ENCODE results near the gene MYCBP2. TPM values are rescaled to one million over a fixed set of nuclear protein-coding genes. Genes with fewer than 3 reads are reported as not detected.
A peak's percentile ranks its signal among the peaks of the same experiment; 100 is the strongest.
"Not testable (repeated sequence)": the region's sequence is repeated elsewhere in the genome, so short reads cannot be mapped to it uniquely, and the experiment has no call there.

The MYCBP2 gene
- total RNA-seq, 1 experiment from 2014 or later = 6.1 TPM

DNA sequence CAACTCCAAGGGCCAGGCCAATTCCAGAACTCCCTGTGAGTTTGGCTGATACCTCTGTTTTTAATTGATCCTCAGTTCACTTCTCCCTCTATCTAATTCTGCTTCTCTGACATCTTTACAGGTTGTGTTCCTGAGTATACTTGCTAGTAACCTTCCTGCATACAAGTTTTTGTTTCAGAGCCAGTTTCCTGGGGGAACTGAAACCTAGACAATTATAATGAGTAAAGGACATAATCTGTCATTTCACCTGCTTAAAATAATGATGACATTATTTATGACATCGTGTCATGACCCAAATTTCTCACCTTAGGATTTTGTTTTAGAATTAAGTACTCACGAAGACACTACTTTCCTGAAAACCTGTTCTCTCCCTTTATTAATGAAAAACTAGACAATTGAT lies 12.5 kb upstream of the MYCBP2 start:
- in situ Hi-C loops (cut with HindIII; ENCODE audit: low pct_unique_long_range_greater_than_20kb, low sequenced_read_pairs) = no loop called here
- DNase-seq (ENCODE audit: low read depth) = no peak

DNA sequence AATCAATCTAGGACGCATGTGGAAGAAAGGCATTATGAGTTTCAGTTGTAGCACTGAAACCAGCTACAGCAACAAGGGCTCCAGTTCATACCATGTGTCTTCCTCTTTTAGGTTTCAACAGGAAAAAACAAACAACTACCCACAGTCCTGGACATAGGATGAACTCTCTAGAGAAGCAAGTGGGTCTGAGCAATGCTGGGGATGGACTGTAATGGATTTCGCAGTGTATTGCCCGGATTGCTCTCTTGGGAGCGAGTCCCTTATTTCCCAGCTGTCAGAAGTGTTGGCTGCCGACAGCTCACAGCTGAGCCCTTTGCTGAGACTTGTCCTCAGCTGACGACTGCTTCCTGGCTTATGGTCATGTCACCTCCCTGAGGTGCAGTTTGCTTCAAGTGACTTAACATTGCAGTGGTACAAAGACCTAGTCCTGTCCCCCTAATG lies 12.1 kb upstream of the MYCBP2 start:
- no peak for DNase-seq (ENCODE audit: low read depth)
- in situ Hi-C loops (cut with HindIII; ENCODE audit: low pct_unique_long_range_greater_than_20kb, low sequenced_read_pairs) = no loop called here

DNA sequence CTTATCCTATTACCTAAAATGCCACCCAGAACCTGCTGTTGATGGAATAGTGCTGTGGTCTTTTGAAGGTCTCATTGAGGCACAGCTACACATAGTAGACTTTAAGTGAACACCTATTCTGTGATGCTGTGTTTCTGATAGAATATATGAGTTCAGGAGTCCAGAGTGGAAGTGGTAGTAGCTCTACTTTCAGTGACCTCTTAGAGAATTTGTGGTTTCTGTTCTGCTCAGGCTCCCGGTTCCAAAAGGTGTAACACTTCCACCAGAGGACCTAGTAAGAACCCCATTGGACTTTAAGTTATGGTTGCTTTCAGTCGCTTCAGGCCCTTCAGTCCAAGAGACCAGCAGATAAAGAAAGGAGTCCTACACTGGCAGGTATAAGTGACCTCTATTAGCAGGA lies 11.4 kb upstream of the MYCBP2 start:
- no peak for DNase-seq (ENCODE audit: low read depth)
- in situ Hi-C loops (cut with HindIII; ENCODE audit: low pct_unique_long_range_greater_than_20kb, low sequenced_read_pairs) = no loop called here

DNA sequence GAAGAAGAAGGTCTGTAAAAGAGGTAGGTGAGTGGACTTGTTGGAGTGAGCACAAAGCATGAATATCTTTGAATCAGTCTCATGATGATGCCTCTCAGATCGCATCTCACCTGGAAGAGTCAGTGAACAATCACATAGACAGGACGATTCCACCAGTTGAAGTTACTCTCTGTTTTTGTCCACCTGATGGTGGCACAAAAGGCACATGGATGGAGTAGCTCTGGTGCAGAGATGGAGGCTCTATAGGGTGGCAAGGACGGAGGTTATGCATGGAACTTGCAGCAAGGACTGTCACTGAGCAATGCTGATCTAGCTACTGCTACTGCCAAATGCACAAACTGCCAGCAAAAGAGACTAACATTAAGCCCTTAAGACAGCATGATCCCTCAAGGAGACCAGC lies 10.3 kb upstream of the MYCBP2 start:
- DNase-seq (ENCODE audit: low read depth) = no peak
- in situ Hi-C loops (cut with HindIII; ENCODE audit: low pct_unique_long_range_greater_than_20kb, low sequenced_read_pairs) = no loop called here

DNA sequence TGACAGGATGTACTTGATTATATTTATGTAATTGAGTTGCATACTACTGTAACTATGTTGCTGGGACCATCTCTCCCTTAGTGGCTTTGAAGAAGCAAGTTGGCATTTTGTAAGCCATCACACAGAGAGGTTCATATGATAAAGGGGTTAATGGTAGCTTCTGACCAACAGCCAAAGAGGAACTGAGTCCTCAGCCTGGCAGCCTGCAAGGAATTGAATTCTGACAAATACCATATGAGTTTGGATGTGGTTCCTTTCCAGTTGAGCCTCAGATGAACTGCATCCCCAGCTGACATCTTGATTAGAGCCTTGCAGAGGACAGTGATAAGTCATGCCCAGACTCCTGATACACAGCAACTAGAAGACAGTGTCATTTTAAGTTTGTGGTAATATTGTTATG lies 8.6 kb upstream of the MYCBP2 start:
- in situ Hi-C loops (cut with HindIII; ENCODE audit: low pct_unique_long_range_greater_than_20kb, low sequenced_read_pairs) = no loop called here
- no peak for DNase-seq (ENCODE audit: low read depth)

DNA sequence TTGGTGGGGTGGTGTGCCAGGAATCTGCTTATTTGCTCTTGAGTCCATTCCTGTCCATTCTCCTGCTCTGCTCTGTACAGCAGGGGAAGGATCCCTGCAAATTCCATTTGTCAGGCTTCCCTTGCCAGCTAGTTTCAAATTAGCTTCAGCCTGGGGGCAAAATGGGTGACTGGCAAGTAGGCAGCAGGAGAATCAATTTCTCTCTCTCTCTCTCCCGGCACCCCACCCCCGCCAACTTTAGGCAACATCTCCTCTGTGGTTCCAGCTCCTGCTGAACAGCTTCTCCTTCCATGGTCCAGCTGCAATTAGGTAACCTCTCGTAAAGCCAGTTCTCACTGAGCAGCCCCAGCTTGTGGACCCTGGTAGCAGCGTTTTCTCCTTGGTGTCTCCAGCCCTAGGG lies 6.7 kb upstream of the MYCBP2 start:
- no peak for DNase-seq (ENCODE audit: low read depth)
- in situ Hi-C loops (cut with HindIII; ENCODE audit: low pct_unique_long_range_greater_than_20kb, low sequenced_read_pairs) = no loop called here

DNA sequence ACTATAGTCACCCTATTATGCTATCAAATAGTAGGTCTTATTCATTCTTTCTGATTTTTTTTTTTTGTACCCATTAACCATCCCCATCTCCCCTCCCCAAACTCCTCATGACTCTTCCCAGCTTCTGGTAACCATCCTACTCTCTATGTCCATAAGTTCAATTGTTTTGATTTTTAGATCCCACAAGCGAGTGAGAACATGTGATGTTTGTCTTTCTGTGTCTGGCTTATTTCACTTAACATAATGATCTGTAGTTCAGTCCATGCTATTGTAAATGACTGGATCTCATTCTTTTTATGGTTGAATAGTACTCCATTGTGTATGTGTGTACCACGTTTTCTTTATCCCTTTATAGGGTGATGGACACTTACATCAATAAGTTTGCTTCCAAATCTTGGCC lies 4.5 kb upstream of the MYCBP2 start:
- DNase-seq (ENCODE audit: low read depth) = no peak
- in situ Hi-C loops (cut with HindIII; ENCODE audit: low pct_unique_long_range_greater_than_20kb, low sequenced_read_pairs) = no loop called here

DNA sequence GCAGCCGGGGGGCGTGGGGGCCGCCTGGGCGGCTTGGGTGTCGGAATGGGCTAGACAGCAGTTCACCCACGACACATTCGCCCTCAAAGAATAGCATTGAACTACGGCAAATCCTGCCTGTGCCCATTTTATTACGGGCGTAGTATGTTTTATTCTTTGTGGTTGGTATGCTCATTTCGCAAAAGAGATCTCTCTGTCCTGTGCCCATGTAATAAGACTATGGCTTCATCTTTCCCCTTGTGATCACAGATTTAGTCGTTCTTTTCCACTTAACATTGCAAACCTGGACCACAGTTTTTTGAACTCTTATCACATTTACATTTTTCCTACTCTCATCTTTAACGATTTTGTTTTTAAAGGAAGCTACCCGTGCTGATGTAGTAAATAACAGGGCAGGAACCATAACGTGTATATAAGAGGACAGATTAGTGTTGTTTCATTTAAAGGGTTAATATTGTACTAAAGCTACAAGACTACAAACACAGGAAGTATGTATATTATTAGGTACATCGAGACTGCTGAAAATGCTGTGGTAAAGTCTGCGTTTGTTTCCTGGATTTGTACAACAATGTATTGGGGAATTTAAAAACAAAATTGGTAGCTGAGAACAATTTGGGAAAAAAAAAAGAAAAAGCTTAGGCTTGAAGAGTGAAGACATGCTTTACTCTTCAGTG lies 3.2 kb upstream of the MYCBP2 start:
- no peak for DNase-seq (ENCODE audit: low read depth)
- in situ Hi-C loops (cut with HindIII; ENCODE audit: low pct_unique_long_range_greater_than_20kb, low sequenced_read_pairs) = no loop called here

DNA sequence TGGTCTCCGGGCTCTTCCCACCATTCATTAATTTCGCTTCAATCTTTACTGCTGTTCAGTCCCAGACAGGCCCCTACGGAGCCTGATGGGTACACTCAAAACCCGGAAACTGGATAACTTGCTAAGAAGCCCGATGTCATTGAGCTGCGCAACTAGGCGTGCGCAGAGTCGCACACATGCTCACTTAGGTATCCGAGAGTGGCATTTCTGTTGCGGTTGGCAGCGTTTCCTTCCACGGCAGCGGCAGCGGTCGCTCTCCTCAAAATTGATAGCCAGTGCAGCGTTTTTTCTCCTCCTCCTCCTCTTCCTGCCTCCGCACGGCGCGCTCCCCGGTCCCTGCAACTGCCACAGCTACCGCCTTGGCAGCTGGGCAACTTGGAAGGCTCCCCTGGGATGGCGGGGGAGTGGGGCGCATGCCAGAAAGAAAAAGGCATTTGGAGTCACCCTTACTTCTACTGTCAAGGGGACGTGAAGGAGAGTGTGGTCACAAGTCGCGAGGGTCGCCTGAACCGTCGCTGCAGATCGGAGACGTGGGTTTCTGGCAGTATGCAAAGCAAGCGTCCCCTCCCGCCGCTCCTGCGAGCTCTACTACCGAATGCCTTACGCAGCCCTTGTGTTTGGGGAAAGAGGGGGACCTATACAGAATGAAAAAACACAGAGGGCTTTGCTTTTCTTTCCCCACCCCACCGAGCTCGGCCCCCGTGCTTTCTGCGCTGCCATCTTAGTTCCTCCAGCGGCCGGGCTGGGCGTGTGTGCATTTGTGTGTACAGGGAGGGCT lies 2.4 kb upstream of the MYCBP2 start:
- in situ Hi-C loops (cut with HindIII; ENCODE audit: low pct_unique_long_range_greater_than_20kb, low sequenced_read_pairs) = no loop called here
- DNase-seq (ENCODE audit: low read depth) = peak; percentile 84

DNA sequence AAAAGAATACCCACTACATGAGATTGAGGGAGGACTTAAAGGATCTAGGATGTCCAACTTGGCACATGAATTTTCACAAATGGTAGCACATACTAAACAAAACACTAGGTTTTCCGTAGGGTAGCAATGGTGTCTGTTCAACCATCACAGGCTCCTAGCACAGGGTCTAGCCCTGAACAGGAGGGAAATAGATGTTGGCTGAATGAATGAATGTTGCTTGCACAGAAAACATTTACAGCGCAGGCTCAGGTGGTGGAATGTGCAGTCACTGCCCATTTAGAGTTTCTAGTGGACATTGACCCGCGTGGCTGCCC lies 1.9 kb upstream of the MYCBP2 start:
- in situ Hi-C loops (cut with HindIII; ENCODE audit: low pct_unique_long_range_greater_than_20kb, low sequenced_read_pairs) = no loop called here
- no peak for DNase-seq (ENCODE audit: low read depth)

DNA sequence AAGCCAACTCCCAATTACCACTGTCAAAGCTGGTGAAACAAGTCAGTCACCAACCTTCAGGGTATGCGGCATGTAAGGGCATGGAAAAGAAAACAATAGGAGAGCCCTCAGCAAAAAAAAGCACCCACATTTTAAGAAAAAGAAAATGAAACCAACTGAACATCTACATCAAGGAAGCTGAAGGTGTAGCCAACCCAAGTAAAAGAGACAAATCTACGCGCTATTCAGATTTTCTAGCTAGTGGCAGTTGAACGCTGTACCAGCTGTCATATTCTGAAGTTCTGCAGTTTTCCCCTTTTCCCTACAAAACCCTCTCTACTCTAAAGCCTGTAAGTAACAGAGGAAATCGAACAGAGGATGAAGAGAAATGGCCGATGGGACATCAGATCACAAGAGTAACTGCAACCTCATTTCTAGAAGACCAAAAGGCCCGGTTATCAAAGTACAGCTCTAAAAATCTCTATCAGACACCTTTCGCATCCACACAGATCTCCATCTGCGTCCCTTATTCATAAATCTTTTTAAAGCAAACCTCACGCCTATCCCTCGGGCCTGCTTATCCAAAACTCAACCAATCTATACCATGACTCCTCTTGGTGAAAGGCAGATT lies 1.4 kb downstream of the MYCBP2 start:
- DNase-seq (ENCODE audit: low read depth) = peak; percentile 2
- in situ Hi-C loops (cut with HindIII; ENCODE audit: low pct_unique_long_range_greater_than_20kb, low sequenced_read_pairs) = no loop called here

DNA sequence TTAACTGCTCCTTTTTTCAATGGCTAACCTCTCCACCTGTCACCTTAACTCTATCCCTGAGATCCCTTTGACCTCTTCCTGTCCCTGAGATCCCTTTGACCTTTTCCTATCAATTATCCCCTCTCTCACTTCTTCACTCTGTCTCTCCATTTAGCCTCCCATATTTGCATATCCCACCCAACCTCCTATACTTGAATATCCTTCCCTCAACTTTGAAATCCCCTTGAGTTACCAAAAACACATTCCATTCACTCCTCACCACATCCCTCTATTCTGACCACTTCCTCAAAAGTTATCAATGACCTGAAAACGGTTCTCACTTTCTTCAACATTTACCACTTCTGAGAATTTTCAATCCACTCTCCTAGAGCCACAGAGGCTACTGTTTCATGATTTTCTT lies 3.0 kb downstream of the MYCBP2 start:
- no peak for DNase-seq (ENCODE audit: low read depth)
- in situ Hi-C loops (cut with HindIII; ENCODE audit: low pct_unique_long_range_greater_than_20kb, low sequenced_read_pairs) = no loop called here

DNA sequence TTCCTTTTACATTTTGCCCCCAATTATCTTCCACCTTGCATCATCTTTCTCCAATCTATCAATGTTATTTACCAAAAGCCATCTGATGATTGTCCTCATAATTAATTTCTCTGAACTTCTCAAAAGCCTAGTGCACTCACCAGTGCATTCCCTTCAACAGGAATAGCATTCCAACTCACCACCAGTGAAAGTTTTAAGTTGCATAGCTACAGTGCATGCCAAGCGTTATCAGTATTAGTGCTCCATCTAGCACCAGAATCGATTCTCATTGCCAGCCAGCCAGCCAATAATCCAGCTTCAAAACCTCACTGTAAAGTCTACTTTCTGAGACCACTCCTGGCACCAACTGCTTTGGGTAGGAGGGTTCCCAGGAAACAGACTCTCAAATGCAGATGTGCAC lies 7.4 kb downstream of the MYCBP2 start:
- no peak for DNase-seq (ENCODE audit: low read depth)
- in situ Hi-C loops (cut with HindIII; ENCODE audit: low pct_unique_long_range_greater_than_20kb, low sequenced_read_pairs) = no loop called here

DNA sequence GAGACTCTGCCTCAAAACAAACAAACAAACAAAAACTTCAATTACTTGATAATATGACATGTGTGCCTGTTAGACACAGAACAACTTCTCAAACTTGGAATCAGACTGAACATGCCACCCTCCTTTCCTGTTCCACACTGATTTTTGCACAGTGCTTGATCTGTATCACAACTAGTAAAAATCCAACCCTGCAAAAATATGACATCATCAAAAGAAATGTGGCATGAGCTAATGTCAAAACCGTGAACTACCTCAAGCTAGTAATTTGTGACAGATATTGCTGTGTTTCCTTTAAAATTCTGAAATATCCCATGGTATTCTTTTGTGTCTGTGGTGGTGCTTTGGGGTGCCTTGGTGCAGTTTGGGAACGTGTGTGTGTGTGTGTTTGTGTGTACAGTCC lies 8.2 kb downstream of the MYCBP2 start:
- no peak for DNase-seq (ENCODE audit: low read depth)
- in situ Hi-C loops (cut with HindIII; ENCODE audit: low pct_unique_long_range_greater_than_20kb, low sequenced_read_pairs) = no loop called here

DNA sequence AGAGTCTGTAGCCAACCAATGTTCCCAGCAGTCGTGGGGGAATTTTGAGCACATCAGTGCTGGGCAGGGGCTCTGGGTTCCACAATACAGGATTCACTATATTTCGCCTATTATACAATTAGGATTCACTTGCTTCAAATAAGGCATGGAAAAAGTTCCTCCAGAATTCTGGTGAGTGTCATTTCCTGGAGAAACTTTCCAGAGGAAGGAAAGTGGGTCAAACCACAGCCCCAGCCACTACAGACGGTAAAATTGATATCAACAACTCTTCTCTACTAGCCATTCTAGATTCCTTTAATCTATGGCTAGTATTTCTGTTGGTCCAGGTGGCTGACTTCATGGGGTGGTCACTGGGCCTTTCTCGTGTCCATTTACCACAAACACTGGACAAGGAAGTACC lies 10.5 kb downstream of the MYCBP2 start:
- in situ Hi-C loops (cut with HindIII; ENCODE audit: low pct_unique_long_range_greater_than_20kb, low sequenced_read_pairs) = no loop called here
- no peak for DNase-seq (ENCODE audit: low read depth)

DNA sequence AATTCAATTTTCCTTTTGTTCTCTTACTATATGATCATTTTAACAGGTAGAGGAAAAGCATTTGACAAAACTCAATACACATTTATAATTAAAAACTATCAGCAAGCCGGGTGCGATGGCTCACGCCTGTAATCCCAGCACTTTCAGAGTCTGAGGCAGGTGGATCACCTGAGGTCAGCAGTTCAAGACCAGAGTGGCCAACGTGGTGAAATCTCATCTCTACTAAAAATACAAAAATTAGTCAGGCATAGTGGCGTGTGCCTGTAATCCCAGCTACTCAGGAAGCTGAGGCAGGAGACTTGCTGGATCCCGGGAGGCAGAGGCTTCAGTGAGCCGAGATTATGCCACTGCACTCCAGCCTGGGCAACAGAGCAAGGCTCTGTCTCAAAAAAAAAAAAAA lies 11.4 kb downstream of the MYCBP2 start:
- DNase-seq (ENCODE audit: low read depth); in situ Hi-C loops (cut with HindIII; ENCODE audit: low pct_unique_long_range_greater_than_20kb, low sequenced_read_pairs): not testable (repeated sequence)

DNA sequence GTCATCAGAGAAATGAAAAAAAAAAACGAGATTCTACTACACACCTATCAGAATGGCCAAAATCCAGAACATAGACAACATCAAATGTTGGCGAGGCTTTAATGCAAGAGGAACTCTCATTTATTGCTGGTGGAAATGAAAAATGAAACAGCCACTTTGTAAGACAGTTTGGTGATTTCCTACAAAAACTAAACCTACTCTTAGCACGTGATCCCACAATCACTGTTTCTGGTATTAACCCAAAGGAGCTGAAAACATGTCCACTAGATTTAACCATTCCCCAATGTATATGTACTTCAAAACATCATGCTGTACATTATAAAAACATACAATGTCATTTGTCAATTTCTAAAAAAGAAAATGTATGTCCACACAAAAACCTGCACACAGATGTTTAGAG lies 13.0 kb downstream of the MYCBP2 start:
- DNase-seq (ENCODE audit: low read depth) = no peak

DNA sequence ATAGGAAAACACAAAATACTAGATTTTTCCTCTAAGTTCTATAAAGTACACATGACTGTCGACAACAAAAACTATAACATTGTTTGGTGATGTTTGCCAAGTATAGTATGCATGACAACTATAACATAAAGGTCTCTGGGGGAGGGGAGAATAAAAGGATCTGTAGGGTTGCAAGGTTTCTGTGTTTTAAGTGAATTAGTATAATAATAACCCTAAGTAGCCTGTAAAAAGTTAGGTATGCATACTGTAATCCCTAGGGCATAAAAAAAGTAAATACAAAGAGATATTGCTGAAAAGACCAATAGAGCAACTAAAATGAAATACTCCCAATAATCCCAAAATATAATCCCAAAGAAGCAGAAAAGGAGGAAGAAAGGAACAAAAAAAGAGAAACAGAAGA lies 14.6 kb downstream of the MYCBP2 start:
- no peak for DNase-seq (ENCODE audit: low read depth)
- in situ Hi-C loops (cut with HindIII; ENCODE audit: low pct_unique_long_range_greater_than_20kb, low sequenced_read_pairs) = no loop called here

More for the DNA sequence above, 13.0 kb downstream of the MYCBP2 start:
- in situ Hi-C loops (cut with HindIII; ENCODE audit: low pct_unique_long_range_greater_than_20kb, low sequenced_read_pairs) = no loop called here

DNA sequence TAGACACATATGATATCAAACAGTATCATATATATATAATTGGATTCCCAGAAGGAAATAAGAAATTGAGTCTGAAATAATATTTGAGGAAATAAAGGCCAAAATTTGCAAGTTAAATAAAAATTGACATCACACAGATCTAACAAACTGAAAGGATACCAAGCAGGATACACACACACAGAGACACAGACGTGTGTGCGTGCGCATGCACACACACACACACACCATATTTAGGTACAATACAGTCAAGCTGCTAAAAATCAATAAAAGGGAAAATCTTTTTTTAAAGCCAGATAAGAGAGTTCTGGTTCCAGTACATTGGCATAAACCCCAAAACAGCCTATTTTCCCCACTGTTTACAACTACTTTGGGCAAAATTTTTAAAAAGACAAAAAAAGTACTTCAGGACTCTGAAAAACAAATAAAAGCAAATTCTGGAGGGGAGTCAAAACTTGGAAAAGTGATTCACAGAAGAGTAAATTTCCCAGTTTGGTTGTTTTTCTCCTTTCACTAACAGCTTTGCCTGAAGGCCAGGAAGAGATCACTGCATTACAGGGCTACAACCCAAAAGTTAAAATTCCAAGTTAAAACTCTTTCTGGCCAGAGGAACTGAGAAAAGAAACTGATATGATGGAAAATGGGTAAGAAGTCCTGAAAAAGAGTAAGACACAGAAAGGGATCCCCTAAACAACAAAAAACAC lies 16.2 kb downstream of the MYCBP2 start:
- in situ Hi-C loops (cut with HindIII; ENCODE audit: low pct_unique_long_range_greater_than_20kb, low sequenced_read_pairs) = no loop called here

More for the DNA sequence above, 16.2 kb downstream of the MYCBP2 start:
- DNase-seq (ENCODE audit: low read depth) = no peak
